GM23248 (cell line): Measurements from ENCODE around the gene MAML2.

ENCODE experiments used
- EZH2 ChIP-seq: fragments of 200-600 bp; sonication (generic); IDR thresholded peaks from 2 replicates; pipeline ENCODE4 v1.6.1; 2018; ENCODE audit warnings: antibody characterized with exemption, mild to moderate bottlenecking; ENCODE audit not compliant: insufficient read depth, poor library complexity, severe bottlenecking
- EZH2phosphoT487 ChIP-seq: fragments of 200-600 bp; sonication (generic); IDR thresholded peaks from 2 replicates; pipeline ENCODE4 v1.6.1; 2018; ENCODE audit warnings: antibody characterized with exemption, moderate library complexity, mild to moderate bottlenecking, low read depth; ENCODE audit not compliant: insufficient read depth

DNA sequence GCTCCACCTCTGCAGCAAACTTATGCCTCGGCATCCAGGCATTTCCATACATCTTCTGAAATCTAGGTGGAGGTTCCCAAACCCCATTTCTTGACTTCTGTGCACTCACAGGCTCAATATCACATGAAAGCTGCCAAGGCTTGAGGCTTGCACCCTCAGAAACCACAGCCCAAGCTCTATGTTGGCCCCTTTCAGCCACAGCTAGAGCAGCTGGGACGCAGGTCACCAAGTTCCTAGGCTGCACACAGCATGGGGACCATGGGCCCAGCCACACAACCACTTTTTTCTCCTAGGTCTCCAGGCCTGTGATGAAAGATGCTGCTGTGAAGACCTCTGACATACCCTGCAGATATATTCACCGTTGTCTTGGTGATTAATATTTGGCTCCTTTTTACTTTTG lies 394.4 kb downstream of the MAML2 start:
- TF ChIP-seq EZH2: no peak
- TF ChIP-seq EZH2phosphoT487: no peak
